ENCODE data around the gene EHBP1L1. TPM values are rescaled to one million over a fixed set of nuclear protein-coding genes. Genes with fewer than 3 reads are reported as not detected.

The EHBP1L1 gene
- polyA plus RNA-seq, 1 donor (not counting 4 experiments of a cell fraction or from before 2014, with no cell fraction given) = 10.4 TPM

DNA sequence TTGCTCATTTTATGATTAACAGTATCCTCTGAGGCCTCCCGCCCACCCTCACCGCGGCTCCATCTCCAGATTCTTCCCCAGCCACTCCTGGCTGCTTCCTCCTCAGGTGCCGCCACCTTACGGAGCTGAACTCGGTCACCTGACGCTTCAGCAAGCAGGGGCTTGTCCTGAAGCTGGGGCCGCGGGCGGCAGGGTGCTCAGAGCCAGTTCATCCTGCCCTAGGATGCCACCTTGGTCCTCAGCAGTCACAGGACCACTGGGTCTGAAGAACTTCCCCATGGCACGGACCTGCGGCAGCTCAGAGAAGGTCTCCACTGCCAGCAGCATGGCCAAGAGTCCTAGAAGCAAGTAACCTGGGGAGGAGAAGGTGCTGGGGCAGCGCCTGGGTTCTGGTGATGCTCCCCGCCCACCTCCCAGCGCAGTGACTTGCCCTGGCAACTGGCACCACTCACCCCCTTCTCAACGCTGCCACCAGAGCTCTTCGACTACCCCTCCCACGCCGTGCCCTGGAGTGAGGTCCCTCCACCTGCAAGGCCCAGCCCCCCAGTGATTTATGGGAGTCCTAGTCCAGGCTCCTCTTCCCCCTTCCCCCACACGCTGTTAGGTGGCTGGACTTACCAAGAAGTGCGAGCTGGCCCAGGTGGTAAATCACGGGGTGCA is 17.1 kb downstream of the EHBP1L1 start:
- Histone ChIP-seq H3K27me3 (ENCODE audit: control insufficient read depth, extremely low read depth, insufficient read depth, low read length) (no peaks in the 10 kb centered on the region), H3K9me3 (ENCODE audit: control insufficient read depth, low read depth, low read length) (no peaks in the 10 kb centered on the region), H3K9me1 (ENCODE audit: control insufficient read depth, extremely low read depth, insufficient read depth, low read length) (no peaks in the 10 kb centered on the region), H3K4me1 (ENCODE audit: control insufficient read depth, extremely low read depth, insufficient read depth, low read length) (peaks cover 32% of the 10 kb centered on the region), H3K4me2 (ENCODE audit: control insufficient read depth, extremely low read depth, insufficient read depth, low read depth, low read length) (peak overlapping the region; percentile 62), H4K20me1 (ENCODE audit: control insufficient read depth, extremely low read depth, insufficient read depth, low read length) (no peaks in the 10 kb centered on the region), H3K36me3 (ENCODE audit: control insufficient read depth in 2 of 2, extremely low read depth in 1 of 2, insufficient read depth in 2 of 2, low read length in 2 of 2) (peaks cover 3 to 14% of the 10 kb centered on the region in 2 experiments), H3K79me2 (ENCODE audit: control insufficient read depth, insufficient read depth, low read length) (no peaks in the 10 kb centered on the region), H2AFZ (ENCODE audit: control insufficient read depth, low read length) (no peak overlapping the region), H3K4me3 (ENCODE audit: control insufficient read depth in 2 of 3, extremely low read depth in 1 of 3, insufficient read depth in 2 of 3, low read depth in 1 of 3, low read length in 3 of 3) (peak overlapping the region in 2 of 3 experiments; percentile 18 to 34), H3K27ac (ENCODE audit: control insufficient read depth, insufficient read depth, low read length) (no peak overlapping the region), H3K9ac (ENCODE audit: control insufficient read depth, extremely low read depth, insufficient read depth, low read length) (peak overlapping the region; percentile 37)
- no peak for FAIRE-seq
- DNase-seq (ENCODE audit: low read depth, low spot score) = peak; percentile 79
- TF ChIP-seq CTCF (optimal IDR thresholded peaks at IDR 0.05 in 1 of 3, IDR thresholded peaks at IDR 0.05 in 1 of 3, conservative IDR thresholded peaks at IDR 0.05 in 1 of 3; ENCODE audit: extremely low read depth in 1 of 3, insufficient read depth in 2 of 3, low read length in 3 of 3) (no peak), EZH2 (IDR thresholded peaks at IDR 0.05; ENCODE audit: low read length) (no peak)
- dilution Hi-C loops (cut with MboI; ENCODE audit: extremely low pct_ligation_motif_present, low sequenced_read_pairs) = no loop called here

- H3K4me2 ChIP-seq (ENCODE audit: control insufficient read depth, extremely low read depth, insufficient read depth, low read depth, low read length) = no peak overlapping the region
- H3K9ac ChIP-seq (ENCODE audit: control insufficient read depth, extremely low read depth, insufficient read depth, low read length) = no peak overlapping the region
- H3K36me3 ChIP-seq (ENCODE audit: control insufficient read depth in 2 of 2, extremely low read depth in 1 of 2, insufficient read depth in 2 of 2, low read length in 2 of 2) = peaks cover 3 to 17% of the 10 kb centered on the region in 2 experiments
- H4K20me1 ChIP-seq (ENCODE audit: control insufficient read depth, extremely low read depth, insufficient read depth, low read length) = no peaks in the 10 kb centered on the region
- H2AFZ ChIP-seq (ENCODE audit: control insufficient read depth, low read length) = no peak overlapping the region
- H3K27ac ChIP-seq (ENCODE audit: control insufficient read depth, insufficient read depth, low read length) = no peak overlapping the region
- FAIRE-seq (peak; percentile 63), DNase-seq (ENCODE audit: low read depth, low spot score) (no peak)
- H3K9me3 ChIP-seq (ENCODE audit: control insufficient read depth, low read depth, low read length) = no peaks in the 10 kb centered on the region
- peaks cover 27% of the 10 kb centered on the region for H3K4me1 ChIP-seq (ENCODE audit: control insufficient read depth, extremely low read depth, insufficient read depth, low read length)
- dilution Hi-C loops (cut with MboI; ENCODE audit: extremely low pct_ligation_motif_present, low sequenced_read_pairs) = no loop called here
- H3K27me3 ChIP-seq (ENCODE audit: control insufficient read depth, extremely low read depth, insufficient read depth, low read length) = no peaks in the 10 kb centered on the region
- H3K79me2 ChIP-seq (ENCODE audit: control insufficient read depth, insufficient read depth, low read length) = no peaks in the 10 kb centered on the region
- H3K4me3 ChIP-seq (ENCODE audit: control insufficient read depth in 2 of 3, extremely low read depth in 1 of 3, insufficient read depth in 2 of 3, low read depth in 1 of 3, low read length in 3 of 3) = no peak overlapping the region
- no peaks in the 10 kb centered on the region for H3K9me1 ChIP-seq (ENCODE audit: control insufficient read depth, extremely low read depth, insufficient read depth, low read length)
- no peak for TF ChIP-seq EZH2 (IDR thresholded peaks at IDR 0.05; ENCODE audit: low read length)
- peak; percentile 71 to 77 (median 76) for TF ChIP-seq CTCF (optimal IDR thresholded peaks at IDR 0.05 in 1 of 3, IDR thresholded peaks at IDR 0.05 in 1 of 3, conservative IDR thresholded peaks at IDR 0.05 in 1 of 3; ENCODE audit: extremely low read depth in 1 of 3, insufficient read depth in 2 of 3, low read length in 3 of 3)
Measured at GRCh38 chr11:65593518-65594414, 17.9 kb downstream of the EHBP1L1 start.
